ENCODE measurements around the gene NUP58.

The NUP58 gene

GRCh38 chr13:25378528-25378927, 77.1 kb downstream of the NUP58 start:
- no peak for DNase-seq

DNA sequence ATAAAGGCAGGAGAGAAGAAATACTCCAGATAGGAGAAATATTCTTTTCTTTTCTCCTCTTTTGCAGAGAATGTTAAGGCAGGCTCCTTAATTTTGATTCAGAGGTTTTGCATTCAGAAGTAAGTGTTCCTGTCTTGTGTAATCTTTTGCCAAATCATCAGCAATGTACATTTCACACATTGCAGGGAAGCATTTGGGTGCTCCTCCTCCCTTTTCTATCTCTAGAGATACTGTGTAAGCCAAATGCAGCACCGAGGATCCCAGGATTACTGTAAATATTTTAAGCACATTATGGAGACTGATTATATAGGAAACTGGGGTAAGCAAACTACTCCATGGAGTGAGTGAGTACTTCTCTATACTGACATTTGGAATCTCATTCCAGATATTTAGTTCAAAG, 77.6 kb downstream of the NUP58 start:
- DNase-seq, result no peak

DNA sequence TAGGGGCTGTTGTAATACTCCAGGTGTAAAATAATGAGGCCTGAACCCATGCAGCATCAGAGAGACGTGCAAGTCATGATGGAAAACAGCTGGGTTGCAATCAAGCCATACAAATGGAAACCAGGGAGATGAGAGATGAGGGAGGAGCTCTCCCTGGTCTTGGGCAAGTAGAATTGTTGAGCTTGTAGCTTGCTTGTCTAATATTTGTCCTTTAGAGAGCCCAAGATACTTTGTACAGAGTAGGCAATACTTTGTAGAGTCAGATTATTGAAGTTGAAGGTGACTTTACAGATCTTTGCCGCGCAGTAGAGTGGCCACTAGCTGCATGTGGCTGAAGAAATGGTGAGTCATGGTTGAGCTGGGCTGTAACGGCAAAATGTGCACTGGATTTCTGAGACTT, 78.7 kb downstream of the NUP58 start:
- no peak for DNase-seq

DNA sequence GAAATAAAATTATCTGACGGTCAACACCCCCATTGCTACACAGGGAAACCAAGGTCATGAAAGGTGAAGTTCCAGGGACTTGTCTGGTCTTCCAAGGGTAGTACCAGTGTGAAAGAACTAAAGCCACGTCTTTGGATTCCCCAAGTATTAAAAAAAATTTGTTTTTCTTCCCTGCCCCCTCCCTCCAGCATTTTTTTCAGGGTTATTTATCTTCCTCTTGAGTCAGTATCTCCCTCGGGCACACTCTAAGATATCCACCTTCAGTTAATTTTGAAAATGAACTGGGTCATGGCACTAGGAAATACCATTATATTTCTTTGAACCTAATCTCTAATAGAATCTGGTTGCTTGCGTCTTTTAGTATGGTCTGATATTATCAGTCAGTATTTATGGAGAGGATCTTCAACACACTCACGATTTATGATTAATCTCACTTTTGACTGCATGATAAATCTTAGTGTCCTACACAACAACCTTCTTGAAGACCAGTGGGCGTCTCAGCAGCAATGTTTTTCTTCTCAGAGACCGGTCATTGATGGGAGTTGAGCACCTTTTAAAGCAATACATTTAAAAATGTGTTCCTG, 79.4 kb downstream of the NUP58 start:
- no peak for DNase-seq

DNA sequence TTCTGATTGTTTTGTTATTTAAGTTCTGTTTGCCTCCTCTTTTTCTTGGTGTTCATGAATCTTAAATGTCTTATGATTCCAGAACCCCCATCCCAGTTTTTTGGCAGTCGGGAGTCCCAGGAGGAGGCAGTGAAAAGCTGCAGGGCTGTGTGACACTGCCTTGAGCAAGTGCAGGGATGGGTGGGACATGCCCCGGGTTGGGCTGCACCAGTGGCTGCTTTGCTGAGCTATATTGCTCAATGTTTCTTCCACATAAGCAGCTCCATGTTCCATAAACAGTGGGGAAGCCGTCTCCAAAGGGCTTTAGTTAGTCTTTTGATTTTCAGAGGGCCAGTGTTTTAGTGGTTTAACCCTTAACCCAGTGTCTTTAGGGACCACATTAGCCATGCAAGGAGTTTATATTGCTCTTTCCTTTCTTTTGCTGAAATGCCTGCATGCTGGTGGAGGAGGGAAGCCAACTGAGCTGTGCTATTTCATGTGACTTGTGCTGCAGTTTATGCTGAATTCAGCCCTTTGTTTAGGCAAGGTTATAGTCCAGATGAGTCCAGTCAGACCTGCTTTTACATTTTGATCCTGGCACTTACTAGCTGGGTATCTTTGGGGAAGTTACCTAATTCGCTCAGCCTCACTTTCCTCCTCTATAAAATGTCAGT, 83.5 kb downstream of the NUP58 start:
- DNase-seq, result no peak

GRCh38 chr13:25391932-25392331, 90.5 kb downstream of the NUP58 start:
- DNase-seq, result no peak
